HG03469 (cell line): ENCODE data around the gene ANKRD13A.
"Not testable (repeated sequence)": the region's sequence is repeated elsewhere in the genome, so short reads cannot be mapped to it uniquely, and the experiment has no call there.

ENCODE experiments used
- ATAC-seq: cut with Tn5 transposase; IDR thresholded peaks from one replicate; pipeline ENCODE4 v1.9.1; 2021; ENCODE audit warnings: mild to moderate bottlenecking, moderate library complexity, moderate number of reproducible peaks; ENCODE audit not compliant: unreplicated experiment

The ANKRD13A gene

GRCh38 chr12:110077800-110078199 is 78.6 kb downstream of the ANKRD13A start:
- no peak for ATAC-seq

DNA sequence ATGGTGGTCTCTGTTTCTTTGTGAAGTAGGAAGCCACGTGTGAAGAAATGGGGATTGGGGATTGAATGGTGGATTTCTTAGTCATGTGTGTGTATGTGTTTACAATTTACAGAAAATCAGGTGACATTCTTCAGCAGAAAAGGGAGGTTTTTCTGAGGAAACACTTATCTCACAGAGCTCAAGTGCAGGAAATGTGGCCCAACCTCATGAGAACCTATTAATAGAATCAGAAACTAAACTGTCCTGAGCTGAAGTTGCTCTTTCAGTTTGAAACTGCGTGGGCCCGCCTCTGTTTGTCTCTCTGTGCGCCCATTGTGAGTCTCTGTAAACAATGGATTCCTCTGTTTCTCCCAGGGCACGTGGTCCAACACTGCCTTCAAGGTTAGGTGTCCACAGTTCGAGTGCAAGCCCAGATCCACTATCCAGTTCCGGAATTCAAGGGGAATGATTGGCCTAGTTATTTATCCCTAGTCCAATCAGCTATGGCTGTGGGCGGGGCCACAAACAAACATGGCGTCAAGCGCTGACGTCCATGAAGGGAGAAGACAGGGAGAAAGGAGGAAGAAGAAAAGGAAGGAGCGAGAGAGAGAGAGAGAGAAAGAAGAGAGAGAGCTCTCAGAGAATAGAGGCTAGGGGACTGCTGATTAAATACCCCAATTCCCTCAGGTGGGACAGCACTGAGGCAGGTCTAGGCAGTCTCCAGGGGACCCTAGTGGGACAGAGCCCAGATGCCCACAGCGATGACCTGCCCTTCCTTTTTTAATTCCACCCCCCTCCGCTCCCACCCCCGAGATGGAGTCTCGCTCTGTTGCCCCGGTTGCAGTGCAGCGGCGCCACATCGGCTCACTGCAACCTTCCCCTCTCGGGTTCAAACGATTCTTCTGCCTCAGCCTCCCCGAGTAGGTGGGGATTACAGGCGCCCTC is 80.5 kb downstream of the ANKRD13A start:
- peak; percentile 70 for ATAC-seq

- no peak for ATAC-seq
Measured at GRCh38 chr12:110080410-110080809, 81.2 kb downstream of the ANKRD13A start.

GRCh38 chr12:110084314-110085015 is 85.2 kb downstream of the ANKRD13A start:
- no peak for ATAC-seq

DNA sequence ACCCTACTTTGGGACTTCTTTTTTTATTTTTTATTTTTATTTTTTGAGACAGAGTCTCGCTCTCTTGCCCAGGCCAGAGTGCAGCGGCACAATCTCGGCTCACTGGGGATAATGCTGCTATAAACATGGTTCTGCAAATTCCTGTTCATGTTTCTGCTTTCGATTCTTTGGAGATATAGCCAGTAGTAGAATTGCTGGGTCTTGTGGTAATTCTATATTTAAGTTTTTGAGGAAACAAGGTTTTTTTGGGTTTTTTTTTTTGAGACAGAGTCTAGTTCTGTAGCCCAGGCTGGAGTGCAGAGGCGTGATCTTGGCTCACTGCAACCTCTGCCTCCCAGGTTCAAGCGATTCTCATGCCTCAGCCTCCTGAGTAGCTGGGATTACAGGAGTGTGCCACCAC is 89.0 kb downstream of the ANKRD13A start:
- ATAC-seq, result not testable (repeated sequence)

DNA sequence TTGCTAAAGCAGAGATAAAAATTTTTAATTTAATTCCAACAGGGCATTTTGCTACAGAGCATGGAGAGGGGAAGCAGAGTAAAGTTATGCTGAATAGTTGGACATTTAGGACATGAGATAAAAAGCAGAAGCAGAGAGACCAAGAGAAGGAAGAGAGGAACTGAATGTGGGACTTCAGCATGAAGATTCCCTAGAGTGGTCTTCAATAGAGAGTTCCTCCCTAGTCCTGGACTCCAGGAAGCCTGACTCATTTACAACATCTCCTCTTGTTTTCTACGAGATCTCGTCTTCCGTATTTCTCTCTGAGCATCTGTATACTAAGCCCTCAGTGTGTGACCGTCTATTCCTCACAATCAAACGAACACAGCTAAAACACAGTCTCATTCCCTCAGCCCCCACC is 89.7 kb downstream of the ANKRD13A start:
- ATAC-seq, result no peak
